HepG2 (cell line): Measurements from ENCODE around the gene FASLG. TPM values are rescaled to one million over a fixed set of nuclear protein-coding genes. Genes with fewer than 3 reads are reported as not detected.

Experiments used
- ATAC-seq: fragments of 200-7000 bp; cut with Tn5 transposase; 3 replicates; pipeline ENCODE4 v1.9.1; 2020; ENCODE audit warnings: mild to moderate bottlenecking, moderate library complexity
- BruUV-seq: library from RNA; stranded (reverse); fragments of 400-500 nt; replicated peaks from 2 replicates; lab custom pipeline; 2021; lab: Mats Ljungman, UMichigan
- CTCF ChIA-PET: fragments of 300-600 bp; formaldehyde crosslinking; extraction: SDS; loops from one replicate; lab custom pipeline; 2021; ENCODE audit warnings: low total read pairs, inconsistent platforms, low intra/inter-chr PET ratio; lab: Yijun Ruan, JAX
- POLR2A ChIA-PET: fragments of 350-600 bp; sonication (Branson Sonifier 250); formaldehyde crosslinking; loops from one replicate; lab custom pipeline; 2020; ENCODE audit warnings: antibody characterized with exemption, inconsistent platforms; lab: Yijun Ruan, JAX
- DNase-seq: peaks from one replicate; pipeline ENCODE4 v3.0.0-alpha.2; 2015; ENCODE audit warnings: low spot score
- FAIRE-seq: peaks from 3 replicates; lab custom pipeline; 2011; peaks lifted over from hg19 to GRCh38; lab: Jason Lieb, UNC
- H2AFZ ChIP-seq: one replicate; pipeline ENCODE4 v1.6.1; 2011; ENCODE audit warnings: low read length, inconsistent platforms
- H3K27ac ChIP-seq: fragments of 300-600 bp; 3 replicates; pipeline ENCODE4 v1.8.0; 2011; ENCODE audit warnings: mixed run types, mild to moderate bottlenecking, mixed read lengths, low read length, inconsistent platforms; ENCODE audit not compliant: insufficient read depth; ENCODE audit errors: extremely low read length
- H3K27me3 ChIP-seq, 2 experiments: fragments of 200-600 bp in 1 of 2; 2 replicates in 1 of 2; 3 replicates in 1 of 2; pipeline versions ENCODE4 v1.6.0 to v1.8.0; 2011; ENCODE audit warnings: low read length in 2 of 2, mild to moderate bottlenecking in 2 of 2, moderate library complexity in 2 of 2, inconsistent platforms in 1 of 2; ENCODE audit not compliant: insufficient read depth in 2 of 2, control insufficient read depth in 1 of 2
- H3K36me3 ChIP-seq, 2 experiments: fragments of 200-600 bp in 1 of 2; replicated peaks in 1 of 2; 2 replicates in 1 of 2; 3 replicates in 1 of 2; pipeline versions ENCODE4 v1.5.1 to v1.8.0; 2011; ENCODE audit warnings: low read length in 2 of 2, inconsistent platforms in 1 of 2; ENCODE audit not compliant: insufficient read depth in 2 of 2, control insufficient read depth in 1 of 2
- H3K4me1 ChIP-seq: 2 replicates; pipeline ENCODE4 v1.5.1; 2012; ENCODE audit warnings: low read length, inconsistent platforms; ENCODE audit not compliant: insufficient read depth
- H3K4me2 ChIP-seq: 2 replicates; pipeline ENCODE4 v1.6.0; 2011; ENCODE audit warnings: low read depth, low read length, inconsistent platforms
- H3K4me3 ChIP-seq, 3 experiments: fragments of 200-600 bp in 1 of 3; sonication (generic), shearing (Covaris generic) in 1 of 3; replicated peaks in 1 of 3; 2 replicates each; pipeline ENCODE4 v1.5.1; 2011 to 2016; ENCODE audit warnings: low read length in 3 of 3, inconsistent platforms in 2 of 3, low read depth in 2 of 3, mild to moderate bottlenecking in 2 of 3, control low read depth in 1 of 3, mixed read lengths in 1 of 3; ENCODE audit not compliant: insufficient read depth in 1 of 3
- H3K79me2 ChIP-seq: one replicate; pipeline ENCODE4 v1.6.1; 2011; ENCODE audit warnings: low read length, inconsistent platforms; ENCODE audit not compliant: insufficient read depth
- H3K9ac ChIP-seq: 2 replicates; pipeline ENCODE4 v1.6.0; 2011; ENCODE audit warnings: mild to moderate bottlenecking, low read depth, low read length, inconsistent platforms; ENCODE audit not compliant: insufficient read depth
- H3K9me3 ChIP-seq: 2 replicates; pipeline ENCODE4 v1.5.1; 2012; ENCODE audit warnings: mild to moderate bottlenecking, low read length
- H4K20me1 ChIP-seq: 2 replicates; pipeline ENCODE4 v1.6.0; 2011; ENCODE audit warnings: inconsistent platforms, mild to moderate bottlenecking, low read length, moderate library complexity; ENCODE audit not compliant: insufficient read depth
- AHDC1 ChIP-seq: sonication (generic); formaldehyde crosslinking; IDR thresholded peaks from 2 replicates; pipeline ENCODE4 v1.5.1; 2020; ENCODE audit warnings: mild to moderate bottlenecking, missing genetic modification reagents, borderline replicate concordance
- ARID5B ChIP-seq: IDR thresholded peaks from 2 replicates; pipeline ENCODE4 v1.4.0; 2020; ENCODE audit warnings: mild to moderate bottlenecking, missing genetic modification reagents
- CSRNP1 ChIP-seq: sonication (generic); formaldehyde crosslinking; IDR thresholded peaks from 2 replicates; pipeline ENCODE4 v1.8.1; 2023; ENCODE audit warnings: mild to moderate bottlenecking, missing genetic modification reagents
- ELF3 ChIP-seq: IDR thresholded peaks from 2 replicates; pipeline ENCODE4 v1.6.1; 2016; ENCODE audit warnings: missing genetic modification reagents, missing compliant biosample characterization
- HNF4A ChIP-seq: sonication (generic); formaldehyde crosslinking; IDR thresholded peaks from 2 replicates; pipeline ENCODE4 v1.4.0; 2020; ENCODE audit warnings: missing genetic modification reagents
- WGBS: methylation state at CpG from one replicate; pipeline ENCODE4 v1.1.6; 2017; ENCODE audit warnings: low lambda C conversion rate; 5-methylcytosine and 5-hydroxymethylcytosine counted together
- in situ Hi-C: cut with HindIII; loops from 2 replicates; pipeline ENCODE4 v1.10.0; 2017; ENCODE audit warnings: low pct_unique_long_range_greater_than_20kb; ENCODE audit not compliant: extremely low pct_ligation_motif_present
- intact Hi-C: fragments of 100-400 bp; cut with micrococcal nuclease; formaldehyde crosslinking; loops from one replicate; pipeline ENCODE4 v1.10.0; 2022; ENCODE audit not compliant: unreplicated experiment
- polyA plus RNA-seq, 8 experiments: library from polyadenylated mRNA; depleted of rRNA in 3 of 8; stranded (reverse) in 7 of 8; unstranded in 1 of 8; fragments of >200 nt; fragmentation: Illumina TruSeq in 4 of 8; extraction: Trizol in 4 of 8; gene quantifications; 2 replicates each; pipeline versions ENCODE4 v1.2.1 to v1.2.3, GENCODE V29; 2011 to 2016; ENCODE audit warnings: low read depth in 4 of 8, missing spikeins in 1 of 8, mixed read lengths in 1 of 8; ENCODE audit not compliant: insufficient read depth in 1 of 8
- total RNA-seq, 5 experiments: library from RNA; depleted of rRNA; stranded (reverse); fragments of >200 nt; fragmentation: Illumina TruSeq; extraction: Trizol; gene quantifications; 2 replicates each; pipeline ENCODE4 v1.2.3, GENCODE V29; 2016; ENCODE audit warnings: low read depth in 1 of 5
- TF ChIP-seq, protein P1 (sequence below): IDR thresholded peaks from 2 replicates; pipeline ENCODE4 v1.6.1; 2016; ENCODE audit warnings: low read depth

FASLG gene
- total and polyA plus RNA-seq, 2 of the 13 experiments (the other 11 are each of a cell fraction or from before 2014, with no cell fraction given) = 0.08 TPM; not detected in 1

- POLR2A ChIA-PET = no interaction called here
- Histone ChIP-seq H3K9me3 (no peaks in the 10 kb centered on the region), H3K27me3 (no peaks in the 10 kb centered on the region; a peak in 1 of 5 replicates), H3K79me2 (no peaks in the 10 kb centered on the region), H3K4me1 (peaks cover 9% of the 10 kb centered on the region), H3K36me3 (peaks cover 6 to 15% of the 10 kb centered on the region in 2 experiments; a peak in 4 of 5 replicates), H3K9ac (no peak overlapping the region), H3K4me3 (no peak overlapping the region), H4K20me1 (peaks cover 2% of the 10 kb centered on the region; the same call in 1 of the 2 replicates), H3K27ac (no peak overlapping the region), H3K4me2 (no peak overlapping the region), H2AFZ (no peak overlapping the region)
- ATAC-seq (peak; percentile 69; the same call in 2 of the 3 replicates), DNase-seq (peak; percentile 44), FAIRE-seq (no peak)
- BruUV-seq = no TSS peak
- 57% methylated on average over 2 of the region's 2 CpGs for WGBS
- CTCF ChIA-PET = no interaction called here
- in situ Hi-C loops (loop anchor here (10.0 kb wide), 1 partner anchor 112 kb away; no protein-coding TSS in a partner anchor), intact Hi-C loops (no loop called here)
- 0 out of 2 replicates have a peak, but pooled peaks have one; percentile 11 for TF ChIP-seq ARID5B (CRISPR knock-in tag)
- peak; percentile 45; the same call in 1 of the 2 replicates for TF ChIP-seq AHDC1 (CRISPR knock-in tag)
- TF ChIP-seq, protein P1, sequence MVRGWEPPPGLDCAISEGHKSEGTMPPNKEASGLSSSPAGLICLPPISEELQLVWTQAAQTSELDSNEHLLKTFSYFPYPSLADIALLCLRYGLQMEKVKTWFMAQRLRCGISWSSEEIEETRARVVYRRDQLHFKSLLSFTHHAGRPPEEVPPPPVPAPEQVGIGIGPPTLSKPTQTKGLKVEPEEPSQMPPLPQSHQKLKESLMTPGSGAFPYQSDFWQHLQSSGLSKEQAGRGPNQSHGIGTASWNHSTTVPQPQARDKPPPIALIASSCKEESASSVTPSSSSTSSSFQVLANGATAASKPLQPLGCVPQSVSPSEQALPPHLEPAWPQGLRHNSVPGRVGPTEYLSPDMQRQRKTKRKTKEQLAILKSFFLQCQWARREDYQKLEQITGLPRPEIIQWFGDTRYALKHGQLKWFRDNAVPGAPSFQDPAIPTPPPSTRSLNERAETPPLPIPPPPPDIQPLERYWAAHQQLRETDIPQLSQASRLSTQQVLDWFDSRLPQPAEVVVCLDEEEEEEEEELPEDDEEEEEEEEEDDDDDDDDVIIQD (CRISPR knock-in tag) = peak; percentile 32; the same call in 1 of the 2 replicates
- peak; percentile 39; the same call in 1 of the 2 replicates for TF ChIP-seq ELF3 (CRISPR knock-in tag)
- TF ChIP-seq CSRNP1 (CRISPR knock-in tag) = no peak
- TF ChIP-seq HNF4A (CRISPR knock-in tag) = 0 out of 2 replicates have a peak, but pooled peaks have one; percentile 24
These were observed 45.6 kb upstream of the FASLG start for GRCh38 chr1:172613294-172613693.
